GM19099 (cell line): ENCODE measurements around the gene MTHFD1.

ENCODE experiments used
- POLR2A ChIP-seq: IDR thresholded peaks from 3 replicates; pipeline ENCODE4 v1.6.1; 2011; ENCODE audit warnings: low read depth; ENCODE audit not compliant: insufficient read length; ENCODE audit errors: extremely low read depth

MTHFD1 gene

GRCh38 chr14:64463873-64464272, 75.7 kb downstream of the MTHFD1 start:
- no peak for TF ChIP-seq POLR2A

GRCh38 chr14:64464651-64465050, 76.5 kb downstream of the MTHFD1 start:
- TF ChIP-seq POLR2A, result no peak

- TF ChIP-seq POLR2A, result peak; percentile 67
Measured at GRCh38 chr14:64465191-64465822, 77.2 kb downstream of the MTHFD1 start, which contains the start of gene AKAP5. TSS of gene AKAP5 (plus strand) at chr14:64465499. CDS start at chr14:64468395, 2,896 bp downstream.

GRCh38 chr14:64465831-64466554, 77.8 kb downstream of the MTHFD1 start:
- TF ChIP-seq POLR2A, result no peak

GRCh38 chr14:64467101-64467500, 78.9 kb downstream of the MTHFD1 start:
- no peak for TF ChIP-seq POLR2A

GRCh38 chr14:64467566-64467965, 79.4 kb downstream of the MTHFD1 start:
- TF ChIP-seq POLR2A, result no peak

GRCh38 chr14:64468451-64468850, 80.3 kb downstream of the MTHFD1 start:
- TF ChIP-seq POLR2A, result no peak

GRCh38 chr14:64474041-64474440, 85.9 kb downstream of the MTHFD1 start:
- no peak for TF ChIP-seq POLR2A

GRCh38 chr14:64474698-64475097, 86.5 kb downstream of the MTHFD1 start:
- TF ChIP-seq POLR2A, result no peak

GRCh38 chr14:64475585-64476273, 87.6 kb downstream of the MTHFD1 start:
- no peak for TF ChIP-seq POLR2A

GRCh38 chr14:64476438-64476837, 88.3 kb downstream of the MTHFD1 start:
- no peak for TF ChIP-seq POLR2A

- no peak for TF ChIP-seq POLR2A
Measured at GRCh38 chr14:64478634-64479250, 90.6 kb downstream of the MTHFD1 start.

- TF ChIP-seq POLR2A, result no peak
Measured at GRCh38 chr14:64488590-64489099, 100.5 kb downstream of the MTHFD1 start.

GRCh38 chr14:64491637-64492036, 103.5 kb downstream of the MTHFD1 start:
- no peak for TF ChIP-seq POLR2A

GRCh38 chr14:64493455-64493854, 105.3 kb downstream of the MTHFD1 start:
- no peak for TF ChIP-seq POLR2A

- TF ChIP-seq POLR2A, result no peak
Measured at GRCh38 chr14:64495252-64495651, 107.1 kb downstream of the MTHFD1 start.

- no peak for TF ChIP-seq POLR2A
Measured at GRCh38 chr14:64496764-64497163, 108.6 kb downstream of the MTHFD1 start.
